GM12892 (cell line): ENCODE measurements around the gene SLC9A3.

Experiments used
- POLR2A ChIP-seq: IDR thresholded peaks from 2 replicates; pipeline ENCODE4 v1.6.1; 2011; ENCODE audit warnings: low read depth, low read length, control low read depth
- POLR2AphosphoS5 ChIP-seq: IDR thresholded peaks from 2 replicates; pipeline ENCODE4 v1.6.1; 2011; ENCODE audit warnings: low read depth, low read length, control low read depth

GRCh38 chr5:523441-524222, 617 bp downstream of the SLC9A3 start:
- TF ChIP-seq POLR2A (no peak), POLR2AphosphoS5 (no peak)
